NCI-H2171 treated with DMSO at 0.1 percent for 48 hours (cell line): ENCODE measurements around the gene TAS2R42.

Experiments
- DNase-seq: peaks from one replicate; lab custom pipeline; 2025; lab: John Stamatoyannopoulos, UW

TAS2R42 gene

GRCh38 chr12:11144297-11144696 lies 42.4 kb downstream of the TAS2R42 start:
- DNase-seq: no peak

- DNase-seq: no peak
These were observed 43.4 kb downstream of the TAS2R42 start for GRCh38 chr12:11143352-11143751.

- DNase-seq: no peak
These were observed 50.7 kb downstream of the TAS2R42 start for GRCh38 chr12:11136075-11136474.
